Epithelial cell of esophagus (primary cell): ENCODE data around the gene CFAP45.

ENCODE experiments used
- DNase-seq: peaks from one replicate; pipeline ENCODE4 v3.0.0; 2010; ENCODE audit warnings: low read depth
- H3K4me3 ChIP-seq: 2 replicates; pipeline ENCODE4 v1.5.1; 2011; ENCODE audit warnings: mild to moderate bottlenecking, low read length, control low read depth
- TF ChIP-seq, protein P1 (sequence below): IDR thresholded peaks from 2 replicates; pipeline ENCODE4 v1.5.1; 2011; ENCODE audit warnings: low read depth, mild to moderate bottlenecking, low read length, control low read depth, inconsistent platforms; ENCODE audit not compliant: insufficient read depth; ENCODE audit errors: missing control alignments

Gene CFAP45

DNA sequence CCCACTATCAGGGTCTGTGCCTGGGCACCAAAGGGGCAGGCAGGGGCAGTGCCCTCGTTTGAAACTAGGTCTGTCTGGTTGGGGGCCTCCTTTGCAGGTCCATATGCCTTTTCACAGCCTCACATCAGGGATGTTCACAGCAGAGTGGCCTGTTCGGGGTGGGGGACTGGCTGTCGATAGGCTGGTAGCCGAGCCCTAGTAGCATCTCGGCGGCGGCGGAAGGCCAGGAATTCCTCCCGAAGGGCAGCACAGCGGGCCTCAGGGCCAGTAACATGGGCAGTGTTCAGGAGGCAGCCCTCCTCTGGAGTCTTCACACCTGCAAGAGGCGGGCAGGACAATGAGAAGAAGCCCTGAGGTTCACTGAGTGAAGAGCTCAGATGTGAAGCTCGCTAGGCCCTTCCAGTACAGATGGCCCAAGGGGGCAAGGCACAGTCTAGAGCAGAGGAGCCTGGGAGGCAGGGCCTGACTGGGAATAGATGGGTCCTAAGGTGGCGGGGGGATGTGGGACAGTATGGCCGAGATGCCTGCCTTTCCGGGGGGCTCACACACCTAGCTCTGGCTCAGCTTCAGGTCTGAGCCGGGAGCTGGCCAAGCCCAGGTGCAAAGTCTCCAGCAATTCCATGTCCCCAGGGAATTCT, 27.4 kb upstream of the CFAP45 start:
- H3K4me3 ChIP-seq: no peak overlapping the region
- TF ChIP-seq, protein P1, sequence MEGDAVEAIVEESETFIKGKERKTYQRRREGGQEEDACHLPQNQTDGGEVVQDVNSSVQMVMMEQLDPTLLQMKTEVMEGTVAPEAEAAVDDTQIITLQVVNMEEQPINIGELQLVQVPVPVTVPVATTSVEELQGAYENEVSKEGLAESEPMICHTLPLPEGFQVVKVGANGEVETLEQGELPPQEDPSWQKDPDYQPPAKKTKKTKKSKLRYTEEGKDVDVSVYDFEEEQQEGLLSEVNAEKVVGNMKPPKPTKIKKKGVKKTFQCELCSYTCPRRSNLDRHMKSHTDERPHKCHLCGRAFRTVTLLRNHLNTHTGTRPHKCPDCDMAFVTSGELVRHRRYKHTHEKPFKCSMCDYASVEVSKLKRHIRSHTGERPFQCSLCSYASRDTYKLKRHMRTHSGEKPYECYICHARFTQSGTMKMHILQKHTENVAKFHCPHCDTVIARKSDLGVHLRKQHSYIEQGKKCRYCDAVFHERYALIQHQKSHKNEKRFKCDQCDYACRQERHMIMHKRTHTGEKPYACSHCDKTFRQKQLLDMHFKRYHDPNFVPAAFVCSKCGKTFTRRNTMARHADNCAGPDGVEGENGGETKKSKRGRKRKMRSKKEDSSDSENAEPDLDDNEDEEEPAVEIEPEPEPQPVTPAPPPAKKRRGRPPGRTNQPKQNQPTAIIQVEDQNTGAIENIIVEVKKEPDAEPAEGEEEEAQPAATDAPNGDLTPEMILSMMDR: no peak
- DNase-seq: no peak

DNA sequence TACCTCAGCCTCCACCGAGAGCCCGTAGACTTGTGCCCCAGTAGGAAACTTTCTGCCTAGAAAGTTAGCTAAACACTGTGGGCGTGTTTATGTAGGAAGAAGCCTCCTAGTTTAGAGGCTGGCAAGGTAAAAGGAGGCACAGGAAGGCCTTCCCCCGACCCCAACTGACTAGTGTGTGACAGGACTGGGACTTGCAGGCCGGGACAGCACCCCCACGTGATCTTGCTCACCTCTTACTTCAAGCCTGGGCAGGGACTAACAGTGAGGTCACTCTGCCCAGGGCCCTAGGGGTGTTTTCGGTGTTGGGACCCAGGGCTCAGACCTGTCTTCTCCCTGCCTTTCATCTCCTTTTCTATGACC, 25.7 kb upstream of the CFAP45 start:
- peak; percentile 94 for DNase-seq
- TF ChIP-seq, protein P1: no peak
- peak overlapping the region; percentile 96 for H3K4me3 ChIP-seq

DNA sequence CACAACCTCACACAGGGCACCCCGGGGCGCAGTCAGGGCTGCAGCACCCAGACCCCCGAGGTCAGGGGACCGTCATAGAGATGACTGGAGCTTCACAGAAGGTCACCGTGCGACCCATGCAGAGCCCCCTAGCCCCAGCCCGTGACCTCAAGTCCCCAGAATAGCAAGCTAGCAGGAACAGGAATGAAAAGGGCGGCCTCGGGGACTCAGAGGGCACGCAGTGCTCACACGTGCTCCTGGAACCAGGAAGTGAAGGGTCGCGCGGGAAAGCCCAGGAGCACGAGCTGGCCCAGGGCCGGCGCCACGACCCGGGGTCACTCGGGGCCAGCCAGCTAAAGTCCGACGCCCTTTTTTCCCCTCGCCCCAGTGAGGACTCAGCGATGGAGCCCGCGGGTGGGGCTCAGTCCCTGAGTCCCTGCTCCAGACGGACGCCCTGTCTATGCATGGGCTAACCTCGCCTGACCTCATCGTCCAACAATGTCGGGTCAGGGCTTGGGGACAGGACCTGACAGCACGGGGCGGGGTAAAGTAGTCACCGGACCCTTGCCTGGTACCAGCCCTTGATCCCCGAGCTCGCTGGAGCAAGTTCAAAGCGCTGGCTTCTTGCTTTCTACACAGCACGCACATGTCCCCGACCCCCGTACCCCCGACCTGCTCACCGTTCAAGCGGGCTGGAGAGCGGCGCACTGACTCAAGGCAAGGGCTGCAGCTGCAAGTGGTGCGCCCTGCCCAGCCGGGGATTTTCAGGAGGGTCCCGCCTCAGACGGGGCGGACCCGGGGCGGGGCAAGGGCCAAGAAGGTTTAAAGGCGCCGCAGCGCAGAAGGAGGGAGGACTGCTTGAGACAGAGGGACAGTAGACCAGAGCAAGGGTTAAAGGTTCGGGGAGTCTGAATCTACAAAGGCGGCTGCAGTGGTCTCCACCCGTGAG, 25.1 kb upstream of the CFAP45 start, which contains the start of gene TAGLN2:
TAGLN2 (minus strand) TSS at position 717 of the 928 bp plus-strand sequence. CDS start 4,998 bp downstream, outside the sequence.
- peak; percentile 95 for DNase-seq
- H3K4me3 ChIP-seq: peak within 1 kb of the TSS; percentile 96
- TF ChIP-seq, protein P1: no peak

DNA sequence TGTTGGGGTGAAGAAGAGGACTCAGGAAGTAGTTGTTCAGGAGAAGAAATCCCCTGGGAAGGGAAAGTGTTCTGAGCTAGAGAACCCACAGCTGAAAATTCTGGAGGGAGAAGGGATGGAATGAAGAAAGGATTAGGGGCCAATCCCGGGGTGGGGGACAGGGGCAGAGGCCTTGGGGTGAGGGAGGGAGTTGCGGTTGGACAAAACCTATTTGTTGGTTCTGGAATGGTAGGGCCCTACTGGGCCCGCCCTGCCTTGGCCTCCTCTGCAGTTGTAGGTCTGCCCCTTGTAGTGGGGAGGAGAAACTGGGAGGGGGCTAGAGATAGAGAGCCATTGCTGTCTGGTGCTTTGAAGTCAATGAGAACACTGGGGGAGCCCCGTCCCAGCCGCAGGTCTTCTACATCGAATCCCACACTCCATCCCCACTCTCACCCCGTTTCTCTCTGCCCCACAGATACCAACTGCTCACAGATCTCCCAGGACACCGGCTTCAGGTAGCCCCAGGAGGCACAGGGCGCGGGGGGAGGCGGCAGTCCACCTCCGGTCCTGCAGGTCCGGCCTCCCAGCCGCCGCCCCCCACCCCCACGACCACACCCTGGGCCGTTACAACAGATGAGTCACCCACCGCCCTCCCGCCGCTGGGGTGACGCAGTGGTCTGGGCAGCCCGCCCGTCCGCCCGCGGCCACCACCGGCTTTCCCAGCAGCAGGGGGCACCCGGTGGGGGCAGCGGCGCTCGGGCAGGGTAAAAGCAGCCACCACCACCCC, 24.2 kb upstream of the CFAP45 start:
- DNase-seq: peak; percentile 91
- TF ChIP-seq, protein P1: no peak
- peak overlapping the region; percentile 96 for H3K4me3 ChIP-seq

DNA sequence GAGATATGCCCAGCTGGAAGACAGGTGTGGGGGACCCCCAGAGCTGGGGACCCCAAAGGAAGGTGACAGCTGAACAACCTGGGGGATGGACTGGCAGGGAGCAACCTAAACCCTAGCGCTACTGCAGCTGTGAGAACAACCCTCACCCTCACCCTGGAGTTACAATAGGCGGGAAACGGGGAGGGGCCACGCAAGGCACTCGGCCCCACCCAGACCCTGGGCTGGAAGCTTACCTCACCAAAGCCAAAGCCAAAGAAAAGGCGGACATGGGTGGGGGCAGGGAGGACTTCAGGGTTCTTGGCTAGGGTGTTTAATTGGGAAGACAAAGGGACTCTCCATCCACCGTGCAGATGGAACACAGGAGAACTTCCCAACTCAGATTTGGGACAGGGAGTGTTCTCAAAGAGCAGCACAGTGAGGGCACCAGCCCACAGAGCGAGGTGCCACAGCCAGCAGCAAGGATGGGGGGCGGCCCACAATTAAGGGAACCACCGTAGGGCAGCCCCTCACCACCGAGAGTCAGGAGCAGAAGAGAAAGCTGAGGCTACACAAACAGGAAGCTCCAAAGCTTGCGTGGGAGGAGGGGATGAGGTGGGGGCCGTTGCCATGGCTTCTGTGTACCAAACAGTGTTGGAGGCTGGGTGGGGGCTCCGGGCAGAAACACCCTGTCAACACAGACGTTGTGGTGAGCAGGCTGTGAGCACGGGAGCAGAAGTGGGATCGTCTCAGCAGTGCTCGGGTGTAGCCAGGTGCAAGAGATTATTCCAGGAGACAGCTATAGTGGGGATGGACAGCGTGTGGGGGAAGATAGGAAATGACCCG, 23.4 kb upstream of the CFAP45 start:
- TF ChIP-seq, protein P1: no peak
- peak; percentile 90 for DNase-seq
- peak overlapping the region; percentile 96 for H3K4me3 ChIP-seq
